CD4-positive, alpha-beta T cell (primary cell): Measurements from ENCODE around the gene FOCAD. TPM values are rescaled to one million over a fixed set of nuclear protein-coding genes. Genes with fewer than 3 reads are reported as not detected.

ENCODE experiments used
- ATAC-seq: fragments of 200-7000 bp; cut with Tn5 transposase; one replicate; pipeline ENCODE4 v1.10.0; 2022; ENCODE audit warnings: mild to moderate bottlenecking; ENCODE audit not compliant: poor library complexity
- CTCF ChIA-PET: fragments of 350-600 bp; sonication (Branson Sonifier 250); formaldehyde crosslinking; loops from one replicate; lab custom pipeline; 2021; ENCODE audit warnings: antibody characterized with exemption, inconsistent platforms; lab: Charles Lee
- POLR2A ChIA-PET: fragments of 350-600 bp; sonication (Branson Sonifier 250); formaldehyde crosslinking; loops from one replicate; lab custom pipeline; 2021; ENCODE audit warnings: antibody characterized with exemption, inconsistent platforms; lab: Charles Lee
- DNase-seq, 14 experiments: peaks; one replicate each; pipeline ENCODE4 v3.0.0-alpha.2; 2013 to 2020; ENCODE audit warnings: mixed read lengths in 2 of 14
- H3K27ac ChIP-seq, 2 donors: one replicate each; pipeline versions ENCODE4 v1.5.1 to v1.7.0; 2013; ENCODE audit warnings: low read length in 2 of 2, low read depth in 1 of 2, mild to moderate bottlenecking in 1 of 2
- H3K27me3 ChIP-seq, 2 experiments: 1 replicate in 1 of 2; 2 replicates in 1 of 2; pipeline versions ENCODE4 v1.6.1 to v1.7.0; 2013; ENCODE audit warnings: low read length in 2 of 2, control low read depth in 1 of 2, mild to moderate bottlenecking in 1 of 2, moderate library complexity in 1 of 2; ENCODE audit not compliant: insufficient read depth in 2 of 2, control insufficient read depth in 1 of 2
- H3K36me3 ChIP-seq: one replicate; pipeline ENCODE4 v1.6.1; 2013; ENCODE audit warnings: low read length, control low read depth; ENCODE audit not compliant: insufficient read depth
- H3K4me1 ChIP-seq: one replicate; pipeline ENCODE4 v1.6.1; 2013; ENCODE audit warnings: low read length, control low read depth; ENCODE audit not compliant: insufficient read depth
- H3K4me3 ChIP-seq: one replicate; pipeline ENCODE4 v1.5.1; 2013; ENCODE audit warnings: mild to moderate bottlenecking, low read length, moderate library complexity
- H3K9me3 ChIP-seq, 2 experiments: 1 replicate in 1 of 2; 2 replicates in 1 of 2; pipeline versions ENCODE4 v1.6.1 to v1.7.0; 2013; ENCODE audit warnings: low read length in 2 of 2, mild to moderate bottlenecking in 2 of 2, control low read depth in 1 of 2, moderate library complexity in 1 of 2; ENCODE audit not compliant: control insufficient read depth in 1 of 2, insufficient read depth in 1 of 2
- H3K27ac Mint-ChIP-seq: one replicate; pipeline ENCODE4 v1.8.0; 2020; ENCODE audit warnings: mixed read lengths
- H3K27me3 Mint-ChIP-seq: one replicate; pipeline ENCODE4 v1.8.0; 2021; ENCODE audit warnings: mixed read lengths
- H3K36me3 Mint-ChIP-seq: one replicate; pipeline ENCODE4 v1.8.0; 2021; ENCODE audit warnings: low read depth, mixed read lengths
- H3K4me1 Mint-ChIP-seq: one replicate; pipeline ENCODE4 v1.8.0; 2021; ENCODE audit warnings: low read depth, mixed read lengths
- H3K4me3 Mint-ChIP-seq: one replicate; pipeline ENCODE4 v1.8.0; 2020; ENCODE audit warnings: mild to moderate bottlenecking, mixed read lengths
- H3K9me3 Mint-ChIP-seq: one replicate; pipeline ENCODE4 v1.8.0; 2020; ENCODE audit warnings: mixed read lengths
- CTCF ChIP-seq: fragments of 200-600 bp; IDR thresholded peaks from one replicate; pipeline ENCODE4 v1.8.0; 2022; ENCODE audit warnings: antibody characterized with exemption, mild to moderate bottlenecking
- intact Hi-C, 2 experiments: fragments of 100-400 bp; cut with DNase I in 1 of 2; cut with micrococcal nuclease in 1 of 2; formaldehyde crosslinking; loops; one replicate each; pipeline versions ENCODE4 v1.15.1 to v1.9.0; 2023 to 2025; cut with DNase I, micrococcal nuclease
- total RNA-seq, 174 experiments: library from RNA in 2 of 174; stranded (reverse) in 2 of 174; gene quantifications; one replicate each; pipeline ENCODE4 v1.2.3 and lab custom pipeline; 2021 to 2026

The FOCAD gene
- total RNA-seq, 2 experiments from 2014 or later = 12.4 to 14.1 TPM

DNA sequence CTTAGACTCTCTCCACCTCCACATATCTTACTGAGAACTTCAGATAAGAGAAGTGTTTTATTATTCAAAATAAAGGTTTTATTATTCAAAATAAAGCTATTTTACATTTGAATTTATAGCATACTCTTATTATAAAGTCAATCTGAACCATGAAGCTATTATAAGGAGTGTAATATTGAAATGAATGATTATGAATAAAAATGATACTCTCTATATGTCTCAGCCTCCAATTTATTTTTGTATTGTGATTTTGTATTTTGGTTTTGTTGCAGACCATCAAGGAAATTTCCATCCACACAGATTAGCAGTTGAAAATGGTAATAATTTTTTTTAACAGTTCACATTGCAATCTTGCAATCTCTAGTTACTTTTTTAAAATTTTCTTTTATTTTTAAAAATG is 10.2 kb downstream of the FOCAD start:
- ChIA-PET CTCF (no interaction called here), POLR2A (interaction anchor here (0.9 kb wide), 1 partner anchor 10 kb away, joined by 3 read pairs; the partner anchor contains the start of gene FOCAD)
- Histone ChIP-seq H3K27ac (no peak overlapping the region), H3K4me1 (no peaks in the 10 kb centered on the region), H3K36me3 (no peaks in the 10 kb centered on the region), H3K9me3 (no peaks in the 10 kb centered on the region), H3K4me3 (no peak overlapping the region), H3K27me3 (no peaks in the 10 kb centered on the region)
- no peak for DNase-seq
- Mint-ChIP-seq H3K9me3 (no peaks in the 10 kb centered on the region), H3K4me1 (peaks cover 11% of the 10 kb centered on the region), H3K27ac (no peak overlapping the region), H3K27me3 (no peaks in the 10 kb centered on the region), H3K4me3 (no peak overlapping the region), H3K36me3 (no peaks in the 10 kb centered on the region)
- no peak for TF ChIP-seq CTCF
- ATAC-seq = no peak
- intact Hi-C loops = no loop called here

DNA sequence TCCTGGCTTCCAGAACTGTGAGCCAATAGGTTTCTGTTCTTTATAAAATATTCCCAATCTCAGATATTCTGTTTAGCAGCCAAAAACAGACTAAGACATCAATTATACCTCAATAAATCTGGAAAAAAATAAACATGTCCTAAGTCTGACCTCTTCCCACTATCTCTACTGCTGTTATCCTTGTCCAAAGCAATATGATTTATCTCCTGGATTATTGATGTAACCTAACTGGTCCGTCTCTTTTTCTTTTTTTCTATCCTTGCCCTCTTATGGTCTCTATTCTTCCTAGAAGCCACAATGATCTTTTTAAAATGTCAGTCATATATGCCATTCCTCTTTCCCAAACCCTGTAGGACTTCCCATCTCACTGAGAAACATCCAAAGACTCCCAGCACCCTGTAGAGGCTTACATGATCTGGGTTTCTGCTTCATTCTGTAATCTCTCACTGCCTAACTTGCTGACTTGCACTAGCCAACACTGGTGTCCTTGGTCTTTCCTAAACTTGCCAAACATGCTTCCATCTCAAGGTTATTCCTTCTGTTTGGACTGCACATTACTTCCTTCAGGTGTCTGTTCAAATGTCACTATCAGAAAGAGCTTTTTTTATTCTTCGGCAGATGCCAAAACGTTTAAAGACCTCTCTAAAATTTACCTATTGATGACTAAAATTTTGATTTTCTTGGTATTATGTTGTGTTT is 13.1 kb downstream of the FOCAD start:
- POLR2A ChIA-PET = no interaction called here
- no peaks in the 10 kb centered on the region for H3K9me3 Mint-ChIP-seq
- no peak overlapping the region for H3K4me3 ChIP-seq
- CTCF ChIA-PET = no interaction called here
- no peak overlapping the region for H3K27ac Mint-ChIP-seq
- no peak overlapping the region for H3K4me3 Mint-ChIP-seq
- no peak overlapping the region for H3K27ac ChIP-seq
- H3K36me3 ChIP-seq = no peaks in the 10 kb centered on the region
- H3K36me3 Mint-ChIP-seq = no peaks in the 10 kb centered on the region
- no peaks in the 10 kb centered on the region for H3K4me1 ChIP-seq
- intact Hi-C loops = no loop called here
- no peaks in the 10 kb centered on the region for H3K27me3 ChIP-seq
- no peaks in the 10 kb centered on the region for H3K27me3 Mint-ChIP-seq
- H3K9me3 ChIP-seq = no peaks in the 10 kb centered on the region
- peaks cover 11% of the 10 kb centered on the region for H3K4me1 Mint-ChIP-seq
- no peak for ATAC-seq
- no peak for DNase-seq
- no peak for TF ChIP-seq CTCF

GRCh38 chr9:20698782-20699181 is 14.7 kb downstream of the FOCAD start:
- H3K4me3 ChIP-seq = no peak overlapping the region
- Mint-ChIP-seq H3K27me3 (no peaks in the 10 kb centered on the region), H3K4me1 (peaks cover 11% of the 10 kb centered on the region), H3K4me3 (no peak overlapping the region), H3K36me3 (no peaks in the 10 kb centered on the region), H3K9me3 (no peaks in the 10 kb centered on the region), H3K27ac (no peak overlapping the region)
- no peak overlapping the region for H3K27ac ChIP-seq
- intact Hi-C loops = no loop called here
- no peaks in the 10 kb centered on the region for H3K4me1 ChIP-seq
- TF ChIP-seq CTCF = no peak
- H3K27me3 ChIP-seq = no peaks in the 10 kb centered on the region
- CTCF ChIA-PET = no interaction called here
- POLR2A ChIA-PET = no interaction called here
- DNase-seq (no peak), ATAC-seq (no peak)
- H3K9me3 ChIP-seq = no peaks in the 10 kb centered on the region
- no peaks in the 10 kb centered on the region for H3K36me3 ChIP-seq
